GM18870 (cell line): ENCODE results near the gene GLG1.
"Not testable (repeated sequence)": the region's sequence is repeated elsewhere in the genome, so short reads cannot be mapped to it uniquely, and the experiment has no call there.

Source experiments
- ATAC-seq: cut with Tn5 transposase; IDR thresholded peaks from one replicate; pipeline ENCODE4 v1.9.1; 2021; ENCODE audit warnings: moderate library complexity; ENCODE audit not compliant: unreplicated experiment

GLG1 gene

GRCh38 chr16:74450967-74451760, 155.8 kb downstream of the GLG1 start:
- ATAC-seq: no peak

- ATAC-seq: no peak
Measured at GRCh38 chr16:74450236-74450635, 156.7 kb downstream of the GLG1 start.

- ATAC-seq: no peak
Measured at GRCh38 chr16:74449470-74449869, 157.4 kb downstream of the GLG1 start.

- no peak for ATAC-seq
Measured at GRCh38 chr16:74448990-74449389, 157.9 kb downstream of the GLG1 start.

- no peak for ATAC-seq
Measured at GRCh38 chr16:74447578-74447977, 159.3 kb downstream of the GLG1 start.

GRCh38 chr16:74446866-74447265, 160.0 kb downstream of the GLG1 start:
- ATAC-seq: no peak

GRCh38 chr16:74443624-74444346, 163.1 kb downstream of the GLG1 start:
- ATAC-seq: not testable (repeated sequence)

GRCh38 chr16:74439685-74440084, 167.2 kb downstream of the GLG1 start:
- no peak for ATAC-seq

- no peak for ATAC-seq
Measured at GRCh38 chr16:74438492-74438979, 168.4 kb downstream of the GLG1 start.

- no peak for ATAC-seq
Measured at GRCh38 chr16:74431516-74431915, 175.4 kb downstream of the GLG1 start.

GRCh38 chr16:74430036-74430712, 176.7 kb downstream of the GLG1 start:
- peak; percentile 58 for ATAC-seq

- not testable (repeated sequence) for ATAC-seq
Measured at GRCh38 chr16:74428493-74428892, 178.4 kb downstream of the GLG1 start.

- ATAC-seq: not testable (repeated sequence)
Measured at GRCh38 chr16:74425751-74426150, 181.2 kb downstream of the GLG1 start.

GRCh38 chr16:74423721-74424120, 183.2 kb downstream of the GLG1 start:
- ATAC-seq: not testable (repeated sequence)

GRCh38 chr16:74422086-74422485, 184.8 kb downstream of the GLG1 start:
- not testable (repeated sequence) for ATAC-seq

- not testable (repeated sequence) for ATAC-seq
Measured at GRCh38 chr16:74421482-74421785, 185.5 kb downstream of the GLG1 start.

GRCh38 chr16:74420612-74421481, 186.1 kb downstream of the GLG1 start, which contains the start of gene CLEC18B:
CLEC18B (minus strand) TSS chr16:74421478; CDS start chr16:74421270, 208 bp downstream.
- ATAC-seq: not testable (repeated sequence)

- ATAC-seq: not testable (repeated sequence)
Measured at GRCh38 chr16:74419811-74420210, 187.1 kb downstream of the GLG1 start.

GRCh38 chr16:74417897-74418296, 189.0 kb downstream of the GLG1 start:
- not testable (repeated sequence) for ATAC-seq

GRCh38 chr16:74413920-74414319, 193.0 kb downstream of the GLG1 start:
- ATAC-seq: not testable (repeated sequence)
